ENCODE data around the gene SV2B.
A peak's percentile ranks its signal among the peaks of the same experiment; 100 is the strongest.

The SV2B gene

DNA sequence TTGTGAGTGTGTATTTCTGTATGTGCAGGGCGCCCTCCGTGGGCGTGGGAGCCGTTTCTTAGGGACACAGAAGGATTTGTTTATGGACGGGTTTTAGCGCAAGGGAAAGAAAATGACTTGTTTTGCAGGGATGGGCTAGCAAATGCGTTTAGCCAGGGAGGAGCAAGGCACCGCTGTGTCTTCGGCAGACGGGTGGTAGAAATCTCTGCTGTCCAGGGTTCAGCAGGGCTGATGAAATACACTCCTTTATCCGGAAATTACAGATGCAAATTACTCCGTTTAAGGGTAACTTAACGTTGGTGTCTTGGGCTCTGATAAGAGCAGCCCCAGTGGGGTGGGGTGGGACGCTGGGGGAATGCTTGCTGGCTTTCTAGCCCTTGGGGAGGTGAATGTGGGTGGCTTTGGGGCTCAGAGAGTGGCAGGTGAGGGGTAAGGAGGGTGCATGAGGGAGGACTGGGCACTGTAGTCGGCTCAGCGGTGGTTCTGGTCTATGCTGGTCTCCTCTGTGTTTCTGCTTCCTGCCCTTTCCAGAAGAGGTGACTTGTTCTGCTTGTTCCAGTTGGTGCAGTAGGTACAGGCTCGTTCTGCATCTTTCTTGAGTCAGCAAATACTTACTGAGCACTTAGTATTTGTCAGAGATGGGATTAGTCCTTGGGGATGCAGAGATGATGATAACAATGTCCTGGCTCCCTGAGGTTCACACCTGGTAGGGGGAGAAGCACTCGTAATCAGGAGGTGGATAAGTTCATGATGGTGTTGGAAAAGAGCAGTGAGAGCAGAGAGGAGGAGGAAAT is 954 bp downstream of the SV2B start:
- peak overlapping the region; percentile 27 for H3K4me3 ChIP-seq (ENCODE audit: control insufficient read depth, low read depth, low read length)
- DNase-seq (ENCODE audit: low read depth) = no peak
- TF ChIP-seq, protein P1, sequence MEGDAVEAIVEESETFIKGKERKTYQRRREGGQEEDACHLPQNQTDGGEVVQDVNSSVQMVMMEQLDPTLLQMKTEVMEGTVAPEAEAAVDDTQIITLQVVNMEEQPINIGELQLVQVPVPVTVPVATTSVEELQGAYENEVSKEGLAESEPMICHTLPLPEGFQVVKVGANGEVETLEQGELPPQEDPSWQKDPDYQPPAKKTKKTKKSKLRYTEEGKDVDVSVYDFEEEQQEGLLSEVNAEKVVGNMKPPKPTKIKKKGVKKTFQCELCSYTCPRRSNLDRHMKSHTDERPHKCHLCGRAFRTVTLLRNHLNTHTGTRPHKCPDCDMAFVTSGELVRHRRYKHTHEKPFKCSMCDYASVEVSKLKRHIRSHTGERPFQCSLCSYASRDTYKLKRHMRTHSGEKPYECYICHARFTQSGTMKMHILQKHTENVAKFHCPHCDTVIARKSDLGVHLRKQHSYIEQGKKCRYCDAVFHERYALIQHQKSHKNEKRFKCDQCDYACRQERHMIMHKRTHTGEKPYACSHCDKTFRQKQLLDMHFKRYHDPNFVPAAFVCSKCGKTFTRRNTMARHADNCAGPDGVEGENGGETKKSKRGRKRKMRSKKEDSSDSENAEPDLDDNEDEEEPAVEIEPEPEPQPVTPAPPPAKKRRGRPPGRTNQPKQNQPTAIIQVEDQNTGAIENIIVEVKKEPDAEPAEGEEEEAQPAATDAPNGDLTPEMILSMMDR (IDR thresholded peaks at IDR 0.05; ENCODE audit: control insufficient read depth, insufficient read depth, low read depth, low read length, missing control alignments) = no peak

DNA sequence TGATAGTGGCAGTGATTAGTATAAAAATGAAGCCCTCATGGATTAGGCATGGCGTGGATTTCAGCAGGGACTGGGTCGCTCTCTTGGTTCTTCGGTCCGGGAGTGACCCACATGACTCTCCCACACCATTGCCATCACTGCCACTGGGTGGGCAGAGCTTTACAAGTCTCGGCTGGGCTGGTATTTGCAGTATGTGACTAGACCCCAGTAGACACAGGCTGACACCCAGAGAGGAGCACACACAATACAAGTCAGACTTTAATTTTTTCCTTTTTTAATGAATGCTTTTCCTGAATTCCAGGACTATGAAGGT is 1.5 kb downstream of the SV2B start:
- no peak for DNase-seq (ENCODE audit: low read depth)
- TF ChIP-seq, protein P1 (IDR thresholded peaks at IDR 0.05; ENCODE audit: control insufficient read depth, insufficient read depth, low read depth, low read length, missing control alignments) = no peak

DNA sequence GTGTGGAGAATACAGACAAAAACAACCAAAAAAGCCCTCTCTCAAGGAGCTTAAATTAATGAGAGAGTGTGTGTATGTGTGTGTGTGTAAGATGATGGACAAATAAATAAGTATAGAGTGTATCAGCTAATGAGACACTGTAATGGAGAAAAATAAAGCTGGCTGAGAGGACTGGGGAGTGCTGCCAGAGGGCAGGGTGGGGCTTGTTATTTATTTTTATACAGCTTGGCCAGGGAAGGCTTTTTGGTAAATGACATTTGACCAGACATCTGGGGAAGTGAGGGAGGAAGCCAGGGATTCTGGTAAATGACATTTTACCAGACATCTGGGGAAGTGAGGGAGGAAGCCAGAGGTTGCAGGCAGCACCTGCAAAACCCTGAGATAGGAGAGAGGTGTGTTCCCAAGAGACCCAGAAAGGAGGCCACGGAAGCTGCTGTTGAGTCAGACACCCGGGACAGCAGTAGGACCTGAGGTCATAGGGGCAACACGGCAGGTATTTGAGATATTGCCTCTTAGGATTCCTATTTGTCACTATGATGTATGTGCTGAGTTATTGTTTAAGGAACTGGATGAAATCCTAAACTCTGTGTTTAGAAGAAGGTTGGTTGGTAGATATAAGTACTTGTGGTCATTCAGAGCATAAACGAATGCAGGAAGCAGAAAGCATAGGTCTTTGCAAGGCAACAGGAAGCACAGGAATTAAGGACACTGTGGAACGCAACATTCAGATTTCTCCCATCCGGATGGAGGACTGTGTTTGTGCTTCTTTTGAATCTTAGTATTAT is 2.7 kb downstream of the SV2B start:
- no peak overlapping the region for H3K4me3 ChIP-seq (ENCODE audit: control insufficient read depth, low read depth, low read length)
- DNase-seq (ENCODE audit: low read depth) = no peak
- TF ChIP-seq, protein P1 (IDR thresholded peaks at IDR 0.05; ENCODE audit: control insufficient read depth, insufficient read depth, low read depth, low read length, missing control alignments) = no peak

More for the DNA sequence above, 1.5 kb downstream of the SV2B start:
- H3K4me3 ChIP-seq (ENCODE audit: control insufficient read depth, low read depth, low read length) = no peak overlapping the region

DNA sequence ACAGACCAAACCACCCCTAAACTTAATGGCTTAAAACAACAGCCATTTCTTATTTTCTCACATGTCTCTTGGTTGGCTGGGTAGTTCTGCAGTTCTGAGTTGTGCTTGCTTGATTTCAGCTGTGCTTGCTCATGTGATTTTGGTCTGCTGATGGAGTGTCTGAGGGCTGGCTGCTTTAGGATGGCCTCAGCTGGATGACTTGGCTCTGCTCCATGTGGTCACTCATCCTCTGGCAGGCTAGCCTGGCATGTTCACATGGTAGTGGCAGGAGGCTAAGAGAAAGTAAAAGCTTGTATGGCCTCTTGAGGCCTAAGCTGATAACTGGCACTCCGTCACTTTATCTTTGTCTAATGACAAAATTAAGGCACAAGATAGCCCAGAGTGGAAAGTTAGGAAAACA is 4.1 kb downstream of the SV2B start:
- TF ChIP-seq, protein P1 (IDR thresholded peaks at IDR 0.05; ENCODE audit: control insufficient read depth, insufficient read depth, low read depth, low read length, missing control alignments) = no peak
- no peak for DNase-seq (ENCODE audit: low read depth)
- H3K4me3 ChIP-seq (ENCODE audit: control insufficient read depth, low read depth, low read length) = no peak overlapping the region

DNA sequence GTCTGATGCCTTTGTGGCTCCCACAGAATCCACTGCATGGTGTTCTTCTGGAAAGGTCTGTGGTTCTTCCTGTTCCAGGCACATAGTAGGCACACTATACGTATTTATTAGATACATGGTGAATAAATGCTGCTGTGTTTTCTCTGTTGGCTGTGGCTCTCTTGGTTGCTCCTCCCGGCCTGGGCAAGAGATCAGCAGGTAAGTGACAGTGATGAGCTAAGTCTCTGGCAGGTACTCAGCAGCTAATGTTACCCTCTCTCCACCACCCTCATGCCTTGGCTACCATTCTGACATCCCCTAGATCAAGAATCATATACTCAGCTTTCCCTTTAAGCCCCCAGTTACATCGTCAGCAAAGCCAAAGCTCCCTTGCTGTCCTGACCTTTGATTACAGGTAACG is 8.4 kb downstream of the SV2B start:
- TF ChIP-seq, protein P1 (IDR thresholded peaks at IDR 0.05; ENCODE audit: control insufficient read depth, insufficient read depth, low read depth, low read length, missing control alignments) = no peak
- no peak for DNase-seq (ENCODE audit: low read depth)
- H3K4me3 ChIP-seq (ENCODE audit: control insufficient read depth, low read depth, low read length) = no peak overlapping the region

DNA sequence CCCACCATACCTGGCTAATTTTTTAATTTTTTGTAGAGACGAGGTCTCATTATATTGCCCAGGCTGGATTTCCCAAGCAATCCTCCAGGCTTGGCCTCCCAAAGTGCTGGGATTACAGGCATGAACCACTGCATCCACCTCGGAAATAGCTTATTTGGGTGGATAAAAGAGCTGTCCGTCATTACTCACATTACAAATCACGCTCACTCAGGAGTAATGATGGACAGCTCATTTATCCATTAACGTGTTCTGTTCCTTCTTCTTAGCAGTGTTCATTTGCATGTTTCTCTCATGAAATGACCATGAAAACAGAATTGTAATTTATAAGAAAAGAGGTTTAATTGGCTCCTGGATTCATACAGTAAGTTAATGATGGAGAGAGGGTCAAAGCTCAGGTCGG is 9.8 kb downstream of the SV2B start:
- TF ChIP-seq, protein P1 (IDR thresholded peaks at IDR 0.05; ENCODE audit: control insufficient read depth, insufficient read depth, low read depth, low read length, missing control alignments) = no peak
- no peak overlapping the region for H3K4me3 ChIP-seq (ENCODE audit: control insufficient read depth, low read depth, low read length)
- no peak for DNase-seq (ENCODE audit: low read depth)
